GM18502 (cell line): ENCODE results near the gene RTCA.
"Not testable (repeated sequence)": the region's sequence is repeated elsewhere in the genome, so short reads cannot be mapped to it uniquely, and the experiment has no call there.

Experiments used
- ATAC-seq: cut with Tn5 transposase; IDR thresholded peaks from one replicate; pipeline ENCODE4 v1.9.1; 2021; ENCODE audit warnings: mild to moderate bottlenecking; ENCODE audit not compliant: unreplicated experiment, poor library complexity

The RTCA gene

GRCh38 chr1:100265931-100266740 lies at the start of gene RTCA:
Gene RTCA (plus strand): TSS chr1:100266216. CDS start chr1:100266376, 160 bp downstream.
- peak; percentile 97 for ATAC-seq

DNA sequence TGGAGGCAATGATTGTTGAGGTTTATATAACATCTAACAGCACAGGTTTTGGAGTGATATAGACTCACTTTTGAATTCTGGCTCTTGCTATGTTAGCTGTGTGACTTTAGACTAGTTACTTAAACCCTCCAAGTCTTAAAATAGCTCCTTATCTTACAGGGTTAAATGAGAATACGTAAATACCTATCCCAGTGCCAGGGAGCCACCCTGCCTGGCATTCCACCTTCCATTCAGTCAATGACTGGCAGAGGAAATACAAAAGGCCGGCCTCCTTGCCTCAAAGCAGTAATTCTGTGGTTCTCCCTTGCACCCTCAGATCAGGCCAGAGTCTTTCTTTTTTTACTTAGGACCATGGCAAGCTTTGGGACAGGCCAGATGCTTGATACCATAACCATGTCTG lies 48.2 kb upstream of the RTCA start:
- no peak for ATAC-seq

- no peak for ATAC-seq
Observed at GRCh38 chr1:100219457-100219856, 46.6 kb upstream of the RTCA start.

DNA sequence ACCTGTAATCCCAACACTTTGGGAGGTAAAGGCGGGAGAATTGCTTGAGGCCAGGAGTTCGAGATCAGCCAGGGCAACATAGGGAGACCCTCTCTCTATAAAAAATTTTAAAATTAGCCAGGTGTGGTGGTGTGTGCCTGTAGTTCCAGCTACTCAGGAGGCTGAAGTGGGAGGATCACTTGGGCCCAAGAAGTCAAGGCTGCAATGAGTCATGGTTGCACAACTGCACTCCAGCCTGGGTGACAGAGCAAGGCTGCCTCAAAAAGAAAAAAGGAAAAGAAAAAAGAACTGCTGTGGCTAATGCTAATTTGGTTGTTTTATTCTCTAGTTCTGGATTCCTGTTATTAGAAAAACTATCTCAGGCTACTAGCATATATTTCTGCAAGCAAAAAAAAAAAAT lies 46.1 kb upstream of the RTCA start:
- no peak for ATAC-seq

- ATAC-seq = no peak
Observed at GRCh38 chr1:100222428-100222827, 43.6 kb upstream of the RTCA start.

GRCh38 chr1:100229681-100230443 lies 36.2 kb upstream of the RTCA start:
- ATAC-seq = no peak

- ATAC-seq = no peak
Observed at GRCh38 chr1:100230765-100231164, 35.3 kb upstream of the RTCA start.

DNA sequence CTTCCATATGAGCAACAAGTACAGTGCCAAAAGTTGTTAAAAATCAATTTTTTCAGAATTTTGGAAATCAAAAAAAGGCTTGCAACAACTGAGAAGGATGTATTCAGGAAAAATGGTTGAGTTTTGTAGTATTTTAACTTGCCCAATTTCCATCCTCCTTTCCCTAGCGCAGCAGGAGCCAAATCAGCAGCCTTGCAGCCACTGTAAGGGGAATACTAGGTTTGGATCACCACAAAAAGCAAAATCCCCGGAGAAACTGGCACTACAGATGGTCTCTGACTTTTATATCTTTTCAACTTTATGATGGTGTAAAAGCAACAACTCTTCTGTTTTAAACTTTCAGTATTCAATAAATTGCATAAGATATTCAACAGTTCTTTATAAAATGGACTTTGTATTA lies 34.3 kb upstream of the RTCA start:
- ATAC-seq = no peak

- ATAC-seq = no peak
Observed at GRCh38 chr1:100232156-100232555, 33.9 kb upstream of the RTCA start.

DNA sequence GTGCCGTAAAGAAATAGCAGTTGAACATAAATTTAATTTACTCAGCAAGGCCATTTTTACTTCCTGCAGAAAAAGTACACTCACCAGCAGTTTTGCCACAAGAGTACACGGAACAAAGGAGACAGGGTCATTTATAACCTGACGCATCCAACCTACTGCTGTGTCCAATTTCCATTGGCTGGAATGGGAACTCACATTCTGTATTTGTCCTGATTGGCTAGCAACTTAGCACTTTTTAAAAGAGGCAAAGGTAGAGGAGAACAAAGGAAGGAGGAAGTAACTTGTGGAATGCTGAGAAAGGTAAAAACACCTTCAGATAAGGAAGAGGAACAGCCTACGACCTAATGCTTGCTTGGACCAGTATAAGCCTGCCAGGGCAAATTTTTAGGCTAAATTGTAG lies 32.5 kb upstream of the RTCA start:
- not testable (repeated sequence) for ATAC-seq

GRCh38 chr1:100234432-100234831 lies 31.6 kb upstream of the RTCA start:
- ATAC-seq = no peak

GRCh38 chr1:100237091-100237490 lies 28.9 kb upstream of the RTCA start:
- no peak for ATAC-seq

DNA sequence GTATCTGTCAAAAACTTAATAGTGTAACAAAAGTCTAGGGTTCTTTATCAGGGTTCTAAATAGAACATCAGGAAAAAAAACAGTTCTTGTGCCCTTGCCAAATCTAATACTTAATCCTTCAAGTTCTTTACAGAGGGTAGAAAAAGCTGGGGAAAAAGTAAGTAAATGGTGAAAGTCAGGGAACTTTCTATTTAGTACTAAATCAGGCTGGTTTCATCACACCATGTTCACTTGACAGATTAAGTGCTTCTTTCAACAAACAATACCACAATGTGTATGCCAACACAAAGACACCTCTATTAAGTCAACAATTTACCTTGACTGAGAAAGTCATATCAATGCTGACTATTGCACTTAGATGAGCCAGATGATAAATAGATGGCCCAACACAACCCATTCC lies 26.1 kb upstream of the RTCA start:
- ATAC-seq = no peak

GRCh38 chr1:100240631-100241030 lies 25.4 kb upstream of the RTCA start:
- no peak for ATAC-seq

- no peak for ATAC-seq
Observed at GRCh38 chr1:100246738-100247137, 19.3 kb upstream of the RTCA start.

GRCh38 chr1:100249155-100249536 lies 16.9 kb upstream of the RTCA start:
- ATAC-seq = no peak

DNA sequence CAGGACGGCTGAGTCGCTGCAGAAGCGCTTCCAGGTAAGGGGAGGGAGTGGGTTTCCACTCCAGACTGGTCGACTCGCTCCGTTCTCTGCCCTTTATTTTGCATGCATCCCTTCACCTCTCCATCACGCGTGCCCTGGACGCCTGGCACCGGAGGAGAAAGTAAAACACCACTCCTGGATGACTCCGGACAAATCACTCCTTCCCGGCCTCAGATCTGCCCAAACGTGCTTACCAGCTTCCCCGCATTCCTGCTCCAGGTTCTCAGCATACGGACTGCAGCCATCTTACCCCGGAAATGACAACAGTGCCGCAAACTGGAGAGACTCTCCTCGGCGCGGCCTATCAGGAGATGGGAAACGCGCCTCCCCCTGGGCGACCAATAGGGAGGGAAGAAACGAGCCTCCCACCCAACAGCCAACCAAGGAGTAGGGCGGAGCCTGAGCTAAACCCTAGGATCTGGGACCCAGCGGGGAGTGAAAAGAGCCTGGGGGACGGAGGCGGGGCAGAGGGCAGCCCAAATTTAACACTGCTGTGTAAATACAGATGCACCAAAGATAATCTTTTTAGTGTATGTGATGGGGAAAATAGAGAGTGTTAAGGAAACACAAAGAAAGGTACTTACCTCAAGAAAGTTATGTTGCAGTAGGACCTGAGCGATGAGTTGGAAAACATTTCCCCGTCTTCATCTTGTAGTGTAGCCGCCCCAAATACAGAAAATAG lies 16.3 kb upstream of the RTCA start, which contains the start of gene DBT:
TSS of gene DBT (minus strand) at position 298 of the 721 bp plus-strand sequence. CDS start at position 284, 14 bp downstream.
- ATAC-seq = peak; percentile 100

- no peak for ATAC-seq
Observed at GRCh38 chr1:100250264-100250663, 15.8 kb upstream of the RTCA start.

GRCh38 chr1:100250807-100251206 lies 15.2 kb upstream of the RTCA start:
- ATAC-seq = no peak

DNA sequence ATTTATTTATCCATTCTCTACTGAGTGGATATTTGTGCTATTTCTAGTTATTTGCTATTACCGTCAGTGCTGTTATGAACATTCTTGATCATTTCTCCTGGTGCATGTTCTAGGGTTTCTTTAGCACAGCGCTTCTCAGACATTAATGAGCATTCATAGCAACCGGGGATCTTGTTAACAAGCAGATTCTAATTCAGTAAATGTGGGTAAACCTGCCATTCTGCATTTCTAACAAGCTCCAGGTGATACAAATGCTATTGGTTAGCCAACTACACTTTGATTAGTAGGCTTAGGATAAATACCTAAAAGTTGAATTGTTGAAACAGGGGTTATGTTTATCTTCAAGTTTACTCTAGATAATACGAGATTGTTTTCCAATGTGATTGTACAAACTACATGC lies 13.1 kb upstream of the RTCA start:
- no peak for ATAC-seq

GRCh38 chr1:100253552-100253951 lies 12.5 kb upstream of the RTCA start:
- no peak for ATAC-seq
